HCT116 (cell line): ENCODE measurements around the gene TAL1. TPM values are rescaled to one million over a fixed set of nuclear protein-coding genes. Genes with fewer than 3 reads are reported as not detected.

Source experiments
- ATAC-seq: fragments of 200-7000 bp; cut with Tn5 transposase; 2 replicates; pipeline ENCODE4 v1.9.1; 2020; ENCODE audit warnings: mild to moderate bottlenecking, moderate library complexity
- BruUV-seq: library from RNA; stranded (reverse); fragments of 400-500 nt; replicated peaks from 2 replicates; lab custom pipeline; 2021; lab: Mats Ljungman, UMichigan
- CTCF ChIA-PET: fragments of 300-600 bp; sonication (Branson Sonifier 250); formaldehyde crosslinking; loops from one replicate; lab custom pipeline; 2021; ENCODE audit warnings: antibody characterized with exemption; lab: Charles Lee
- POLR2A ChIA-PET: fragments of 300-600, 350-600 bp; sonication (Branson Sonifier 250); formaldehyde crosslinking; loops from one replicate; lab custom pipeline; 2021; ENCODE audit warnings: antibody characterized with exemption; lab: Charles Lee
- RAD21 ChIA-PET, 2 experiments: fragments of 300-600 bp; sonication (Branson Sonifier 250); formaldehyde crosslinking; loops; one replicate each; lab custom pipeline; 2023; ENCODE audit warnings: low total read pairs in 2 of 2; ENCODE audit not compliant: uncharacterized antibody in 2 of 2, unreplicated experiment in 2 of 2, low non-redundant PET in 1 of 2; lab: Charles Lee
- DNase-seq: peaks from one replicate; pipeline ENCODE4 v3.0.0-alpha.2; 2010; ENCODE audit warnings: low read depth, low spot score
- H2AFZ ChIP-seq: fragments of 200-600 bp; shearing (Covaris generic), sonication (generic); 2 replicates; pipeline ENCODE4 v1.6.1; 2017; ENCODE audit warnings: low read depth, mixed run types, mixed read lengths, antibody characterized with exemption, low read length; ENCODE audit not compliant: poor library complexity, severe bottlenecking
- H3K27ac ChIP-seq: 2 replicates; pipeline ENCODE4 v1.5.1; 2012; ENCODE audit warnings: low read depth, low read length
- H3K27me3 ChIP-seq: fragments of 200-600 bp; sonication (generic); 2 replicates; pipeline ENCODE4 v1.6.1; 2016; ENCODE audit warnings: mixed run types, low read length, mixed read lengths; ENCODE audit not compliant: insufficient read depth
- H3K36me3 ChIP-seq, 2 experiments: fragments of 200-500 bp in 1 of 2; fragments of 200-600 bp in 1 of 2; sonication (Bioruptor generic) in 1 of 2; sonication (generic) in 1 of 2; 2 replicates each; pipeline versions ENCODE4 v1.5.1 to v1.6.1; 2014 to 2016; ENCODE audit warnings: low read length in 2 of 2, inconsistent platforms in 1 of 2, mixed read lengths in 1 of 2, mixed run types in 1 of 2; ENCODE audit not compliant: insufficient read depth in 2 of 2, control insufficient read depth in 1 of 2
- H3K4me1 ChIP-seq, 2 experiments: fragments of 200-600 bp in 1 of 2; sonication (generic) in 1 of 2; 2 replicates each; pipeline versions ENCODE4 v1.5.1 to v1.6.1; 2012 to 2017; ENCODE audit warnings: low read length in 2 of 2, inconsistent platforms in 1 of 2, mild to moderate bottlenecking in 1 of 2, mixed read lengths in 1 of 2, mixed run types in 1 of 2, moderate library complexity in 1 of 2; ENCODE audit not compliant: insufficient read depth in 2 of 2, control insufficient read depth in 1 of 2
- H3K4me2 ChIP-seq: fragments of 200-600 bp; sonication (generic); 2 replicates; pipeline ENCODE4 v1.6.1; 2017; ENCODE audit warnings: mixed run types, low read length, mixed read lengths
- H3K4me3 ChIP-seq, 2 experiments: fragments of 200-600 bp in 1 of 2; sonication (generic) in 1 of 2; replicated peaks in 1 of 2; 2 replicates each; pipeline ENCODE4 v1.5.1; 2011 to 2016; ENCODE audit warnings: low read length in 2 of 2, control low read depth in 1 of 2, low read depth in 1 of 2, mild to moderate bottlenecking in 1 of 2, mixed read lengths in 1 of 2, mixed run types in 1 of 2
- H3K79me2 ChIP-seq: fragments of 200-600 bp; sonication (generic); 2 replicates; pipeline ENCODE4 v1.6.1; 2017; ENCODE audit warnings: mild to moderate bottlenecking, mixed run types, low read length, moderate library complexity, mixed read lengths; ENCODE audit not compliant: insufficient read depth
- H3K9ac ChIP-seq: fragments of 200-600 bp; sonication (generic); 2 replicates; pipeline ENCODE4 v1.6.1; 2016; ENCODE audit warnings: low read length, mixed read lengths
- H3K9me2 ChIP-seq: fragments of 200-600 bp; sonication (generic), shearing (Covaris generic); 2 replicates; pipeline ENCODE4 v1.6.1; 2017; ENCODE audit warnings: mixed run types, mild to moderate bottlenecking, moderate library complexity; ENCODE audit not compliant: insufficient read depth
- H3K9me3 ChIP-seq, 2 experiments: fragments of 200-500 bp in 1 of 2; fragments of 200-600 bp in 1 of 2; sonication (Bioruptor generic) in 1 of 2; sonication (generic) in 1 of 2; 2 replicates each; pipeline ENCODE4 v1.6.1; 2014 to 2017; ENCODE audit warnings: low read length in 2 of 2, mixed read lengths in 2 of 2, inconsistent platforms in 1 of 2, low read depth in 1 of 2, mild to moderate bottlenecking in 1 of 2, mixed run types in 1 of 2, moderate library complexity in 1 of 2; ENCODE audit not compliant: control insufficient read depth in 1 of 2, insufficient read depth in 1 of 2
- H4K20me1 ChIP-seq: fragments of 200-600 bp; sonication (generic), shearing (Covaris generic); 2 replicates; pipeline ENCODE4 v1.6.1; 2017; ENCODE audit warnings: mixed run types, mild to moderate bottlenecking, moderate library complexity; ENCODE audit not compliant: insufficient read depth
- CBX3 ChIP-seq: IDR thresholded peaks from 2 replicates; pipeline ENCODE4 v1.6.1; 2012; ENCODE audit warnings: low read depth
- CEBPB ChIP-seq: IDR thresholded peaks from 2 replicates; pipeline ENCODE4 v1.6.1; 2012; ENCODE audit warnings: low read depth
- EGR1 ChIP-seq: IDR thresholded peaks from 2 replicates; pipeline ENCODE4 v1.6.1; 2012; ENCODE audit warnings: low read depth
- ELF1 ChIP-seq: IDR thresholded peaks from 2 replicates; pipeline ENCODE4 v1.6.1; 2012; ENCODE audit warnings: low read depth, borderline replicate concordance
- EZH2phosphoT487 ChIP-seq: fragments of 200-600 bp; IDR thresholded peaks from 2 replicates; pipeline ENCODE4 v1.6.1; 2018; ENCODE audit warnings: antibody characterized with exemption, borderline replicate concordance
- FOSL1 ChIP-seq: IDR thresholded peaks from 2 replicates; pipeline ENCODE4 v1.6.1; 2012; ENCODE audit warnings: low read depth
- JUND ChIP-seq: IDR thresholded peaks from 2 replicates; pipeline ENCODE4 v1.6.1; 2012
- POLR2A ChIP-seq: IDR thresholded peaks from 2 replicates; pipeline ENCODE4 v1.7.0; 2011; ENCODE audit warnings: borderline replicate concordance; ENCODE audit not compliant: insufficient read depth, insufficient read length; ENCODE audit errors: extremely low read depth
- POLR2AphosphoS5 ChIP-seq: IDR thresholded peaks from 2 replicates; pipeline ENCODE4 v1.6.1; 2011; ENCODE audit warnings: mild to moderate bottlenecking, low read depth, low read length, moderate library complexity
- RAD21 ChIP-seq: IDR thresholded peaks from 2 replicates; pipeline ENCODE4 v1.6.1; 2012; ENCODE audit warnings: low read depth, mild to moderate bottlenecking
- SIN3A ChIP-seq: IDR thresholded peaks from 2 replicates; pipeline ENCODE4 v1.6.1; 2012; ENCODE audit warnings: low read depth
- SP1 ChIP-seq: IDR thresholded peaks from 2 replicates; pipeline ENCODE4 v1.6.1; 2012; ENCODE audit warnings: low read depth
- TCF7L2 ChIP-seq: IDR thresholded peaks from 2 replicates; pipeline ENCODE4 v1.7.0; 2011; ENCODE audit warnings: borderline replicate concordance, inconsistent platforms; ENCODE audit not compliant: insufficient read depth, insufficient read length; ENCODE audit errors: extremely low read depth
- ZFX ChIP-seq: fragments of 450-650 bp; IDR thresholded peaks from 2 replicates; pipeline ENCODE4 v1.6.1; 2017
- ZNF274 ChIP-seq: fragments of 200-500 bp; sonication (Bioruptor generic); IDR thresholded peaks from 2 replicates; pipeline ENCODE4 v1.6.1; 2014; ENCODE audit warnings: mild to moderate bottlenecking, low read depth, low read length, inconsistent platforms
- intact Hi-C: fragments of 100-400 bp; cut with micrococcal nuclease; formaldehyde crosslinking; loops from 2 replicates; pipeline ENCODE4 v1.10.0; 2022
- total RNA-seq: library from RNA; stranded (reverse); gene quantifications from one replicate; pipeline ENCODE4 v1.2.1, GENCODE V29; 2021; ENCODE audit not compliant: unreplicated experiment
- TF ChIP-seq, protein P1 (sequence below): IDR thresholded peaks from 2 replicates; pipeline ENCODE4 v1.6.1; 2012
- TF ChIP-seq, protein P2 (sequence below): IDR thresholded peaks from 2 replicates; pipeline ENCODE4 v1.6.1; 2012
- TF ChIP-seq, protein P3 (sequence below), 3 experiments: fragments of 200-600 bp in 1 of 3; sonication (generic) in 1 of 3; IDR thresholded peaks in 2 of 3; conservative IDR thresholded peaks in 1 of 3; 2 replicates each; pipeline ENCODE4 v1.5.1; 2012 to 2017; ENCODE audit warnings: low read depth in 2 of 3, low read length in 2 of 3, antibody characterized with exemption in 1 of 3, borderline replicate concordance in 1 of 3, control low read depth in 1 of 3, mild to moderate bottlenecking in 1 of 3, mixed read lengths in 1 of 3, mixed run types in 1 of 3, moderate library complexity in 1 of 3; ENCODE audit not compliant: insufficient read depth in 1 of 3
- TF ChIP-seq, protein P4 (sequence below): IDR thresholded peaks from 2 replicates; pipeline ENCODE4 v1.6.1; 2012; ENCODE audit warnings: low read depth
- TF ChIP-seq, protein P5 (sequence below): IDR thresholded peaks from 2 replicates; pipeline ENCODE4 v1.6.1; 2011; ENCODE audit warnings: mild to moderate bottlenecking, low read length, moderate library complexity; ENCODE audit not compliant: insufficient replicate concordance; ENCODE audit errors: extremely low read depth

TAL1 gene
- total RNA-seq, 1 experiment from 2014 or later: 0.05 TPM

DNA sequence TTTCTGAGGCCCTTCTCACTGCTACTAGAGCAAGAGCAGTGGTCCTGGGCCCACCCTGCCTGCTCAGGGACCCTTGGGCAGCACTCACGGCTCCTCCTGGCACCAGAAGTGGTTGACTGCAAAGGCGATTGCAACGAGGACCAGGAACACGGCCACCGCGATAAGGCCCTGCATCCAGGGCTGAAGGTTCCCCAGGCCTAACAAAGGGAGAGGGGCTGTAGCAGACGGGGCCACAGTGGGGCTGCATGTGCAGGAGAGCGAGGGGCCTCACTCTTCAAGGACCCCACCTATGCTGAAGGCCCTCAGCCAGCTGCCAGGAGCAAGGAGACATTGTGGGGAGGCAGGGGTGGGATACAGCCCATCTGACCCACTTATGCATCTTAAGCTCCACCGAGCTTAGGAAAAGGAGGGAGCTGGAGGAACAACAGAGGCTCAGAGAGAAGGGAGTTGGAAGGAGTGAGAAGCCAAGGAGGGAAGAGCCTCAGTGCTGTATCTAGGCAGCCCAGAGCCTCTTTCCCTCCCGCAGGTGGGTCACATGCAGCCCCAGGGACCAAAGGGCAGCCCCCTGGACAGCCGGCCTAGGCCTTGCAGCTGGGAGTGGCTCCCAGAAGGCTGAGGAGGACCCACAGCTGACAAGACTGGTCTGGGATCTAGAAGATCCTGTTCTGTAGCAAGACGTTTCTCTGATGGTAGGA lies 44.6 kb downstream of the TAL1 start:
- peaks cover 0 to 11% of the 10 kb centered on the region in 2 experiments; a peak in 2 of 4 replicates for H3K4me1 ChIP-seq
- intact Hi-C loops: no loop called here
- RAD21 ChIA-PET: no interaction called here
- H3K9me3 ChIP-seq: no peaks in the 10 kb centered on the region
- TF ChIP-seq ZNF274 (no peak), CBX3 (no peak), SP1 (no peak), FOSL1 (no peak), POLR2A (no peak), SIN3A (no peak), JUND (no peak), RAD21 (no peak), ELF1 (no peak), EGR1 (no peak), TCF7L2 (no peak), EZH2phosphoT487 (no peak), POLR2AphosphoS5 (no peak), CEBPB (no peak), ZFX (no peak)
- TF ChIP-seq, protein P1, sequence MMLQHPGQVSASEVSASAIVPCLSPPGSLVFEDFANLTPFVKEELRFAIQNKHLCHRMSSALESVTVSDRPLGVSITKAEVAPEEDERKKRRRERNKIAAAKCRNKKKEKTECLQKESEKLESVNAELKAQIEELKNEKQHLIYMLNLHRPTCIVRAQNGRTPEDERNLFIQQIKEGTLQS: no peak
- TF ChIP-seq, protein P2, sequence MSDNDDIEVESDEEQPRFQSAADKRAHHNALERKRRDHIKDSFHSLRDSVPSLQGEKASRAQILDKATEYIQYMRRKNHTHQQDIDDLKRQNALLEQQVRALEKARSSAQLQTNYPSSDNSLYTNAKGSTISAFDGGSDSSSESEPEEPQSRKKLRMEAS: no peak
- TF ChIP-seq, protein P3, sequence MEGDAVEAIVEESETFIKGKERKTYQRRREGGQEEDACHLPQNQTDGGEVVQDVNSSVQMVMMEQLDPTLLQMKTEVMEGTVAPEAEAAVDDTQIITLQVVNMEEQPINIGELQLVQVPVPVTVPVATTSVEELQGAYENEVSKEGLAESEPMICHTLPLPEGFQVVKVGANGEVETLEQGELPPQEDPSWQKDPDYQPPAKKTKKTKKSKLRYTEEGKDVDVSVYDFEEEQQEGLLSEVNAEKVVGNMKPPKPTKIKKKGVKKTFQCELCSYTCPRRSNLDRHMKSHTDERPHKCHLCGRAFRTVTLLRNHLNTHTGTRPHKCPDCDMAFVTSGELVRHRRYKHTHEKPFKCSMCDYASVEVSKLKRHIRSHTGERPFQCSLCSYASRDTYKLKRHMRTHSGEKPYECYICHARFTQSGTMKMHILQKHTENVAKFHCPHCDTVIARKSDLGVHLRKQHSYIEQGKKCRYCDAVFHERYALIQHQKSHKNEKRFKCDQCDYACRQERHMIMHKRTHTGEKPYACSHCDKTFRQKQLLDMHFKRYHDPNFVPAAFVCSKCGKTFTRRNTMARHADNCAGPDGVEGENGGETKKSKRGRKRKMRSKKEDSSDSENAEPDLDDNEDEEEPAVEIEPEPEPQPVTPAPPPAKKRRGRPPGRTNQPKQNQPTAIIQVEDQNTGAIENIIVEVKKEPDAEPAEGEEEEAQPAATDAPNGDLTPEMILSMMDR (IDR thresholded peaks at IDR 0.05 in 2 of 3, conservative IDR thresholded peaks at IDR 0.05 in 1 of 3; ENCODE audit: borderline replicate concordance in 1 of 3, insufficient read depth in 1 of 3, low read depth in 2 of 3, low read length in 2 of 3): no peak
- TF ChIP-seq, protein P4, sequence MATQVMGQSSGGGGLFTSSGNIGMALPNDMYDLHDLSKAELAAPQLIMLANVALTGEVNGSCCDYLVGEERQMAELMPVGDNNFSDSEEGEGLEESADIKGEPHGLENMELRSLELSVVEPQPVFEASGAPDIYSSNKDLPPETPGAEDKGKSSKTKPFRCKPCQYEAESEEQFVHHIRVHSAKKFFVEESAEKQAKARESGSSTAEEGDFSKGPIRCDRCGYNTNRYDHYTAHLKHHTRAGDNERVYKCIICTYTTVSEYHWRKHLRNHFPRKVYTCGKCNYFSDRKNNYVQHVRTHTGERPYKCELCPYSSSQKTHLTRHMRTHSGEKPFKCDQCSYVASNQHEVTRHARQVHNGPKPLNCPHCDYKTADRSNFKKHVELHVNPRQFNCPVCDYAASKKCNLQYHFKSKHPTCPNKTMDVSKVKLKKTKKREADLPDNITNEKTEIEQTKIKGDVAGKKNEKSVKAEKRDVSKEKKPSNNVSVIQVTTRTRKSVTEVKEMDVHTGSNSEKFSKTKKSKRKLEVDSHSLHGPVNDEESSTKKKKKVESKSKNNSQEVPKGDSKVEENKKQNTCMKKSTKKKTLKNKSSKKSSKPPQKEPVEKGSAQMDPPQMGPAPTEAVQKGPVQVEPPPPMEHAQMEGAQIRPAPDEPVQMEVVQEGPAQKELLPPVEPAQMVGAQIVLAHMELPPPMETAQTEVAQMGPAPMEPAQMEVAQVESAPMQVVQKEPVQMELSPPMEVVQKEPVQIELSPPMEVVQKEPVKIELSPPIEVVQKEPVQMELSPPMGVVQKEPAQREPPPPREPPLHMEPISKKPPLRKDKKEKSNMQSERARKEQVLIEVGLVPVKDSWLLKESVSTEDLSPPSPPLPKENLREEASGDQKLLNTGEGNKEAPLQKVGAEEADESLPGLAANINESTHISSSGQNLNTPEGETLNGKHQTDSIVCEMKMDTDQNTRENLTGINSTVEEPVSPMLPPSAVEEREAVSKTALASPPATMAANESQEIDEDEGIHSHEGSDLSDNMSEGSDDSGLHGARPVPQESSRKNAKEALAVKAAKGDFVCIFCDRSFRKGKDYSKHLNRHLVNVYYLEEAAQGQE: no peak
- TF ChIP-seq, protein P5, sequence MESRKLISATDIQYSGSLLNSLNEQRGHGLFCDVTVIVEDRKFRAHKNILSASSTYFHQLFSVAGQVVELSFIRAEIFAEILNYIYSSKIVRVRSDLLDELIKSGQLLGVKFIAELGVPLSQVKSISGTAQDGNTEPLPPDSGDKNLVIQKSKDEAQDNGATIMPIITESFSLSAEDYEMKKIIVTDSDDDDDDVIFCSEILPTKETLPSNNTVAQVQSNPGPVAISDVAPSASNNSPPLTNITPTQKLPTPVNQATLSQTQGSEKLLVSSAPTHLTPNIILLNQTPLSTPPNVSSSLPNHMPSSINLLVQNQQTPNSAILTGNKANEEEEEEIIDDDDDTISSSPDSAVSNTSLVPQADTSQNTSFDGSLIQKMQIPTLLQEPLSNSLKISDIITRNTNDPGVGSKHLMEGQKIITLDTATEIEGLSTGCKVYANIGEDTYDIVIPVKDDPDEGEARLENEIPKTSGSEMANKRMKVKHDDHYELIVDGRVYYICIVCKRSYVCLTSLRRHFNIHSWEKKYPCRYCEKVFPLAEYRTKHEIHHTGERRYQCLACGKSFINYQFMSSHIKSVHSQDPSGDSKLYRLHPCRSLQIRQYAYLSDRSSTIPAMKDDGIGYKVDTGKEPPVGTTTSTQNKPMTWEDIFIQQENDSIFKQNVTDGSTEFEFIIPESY: no peak
- H3K36me3 ChIP-seq: no peaks in the 10 kb centered on the region
- H3K9ac ChIP-seq: no peak overlapping the region
- CTCF ChIA-PET: no interaction called here
- no peaks in the 10 kb centered on the region for H3K9me2 ChIP-seq
- H3K27ac ChIP-seq: no peak overlapping the region
- no peak overlapping the region for H3K4me2 ChIP-seq
- DNase-seq: no peak
- POLR2A ChIA-PET: no interaction called here
- no TSS peak for BruUV-seq
- no peaks in the 10 kb centered on the region for H3K27me3 ChIP-seq
- H2AFZ ChIP-seq: no peak overlapping the region
- H3K79me2 ChIP-seq: no peaks in the 10 kb centered on the region
- ATAC-seq: no peak
- H4K20me1 ChIP-seq: no peaks in the 10 kb centered on the region
- H3K4me3 ChIP-seq: no peak overlapping the region
